ENCODE measurements around the gene PPP2R1B.

Gene PPP2R1B

DNA sequence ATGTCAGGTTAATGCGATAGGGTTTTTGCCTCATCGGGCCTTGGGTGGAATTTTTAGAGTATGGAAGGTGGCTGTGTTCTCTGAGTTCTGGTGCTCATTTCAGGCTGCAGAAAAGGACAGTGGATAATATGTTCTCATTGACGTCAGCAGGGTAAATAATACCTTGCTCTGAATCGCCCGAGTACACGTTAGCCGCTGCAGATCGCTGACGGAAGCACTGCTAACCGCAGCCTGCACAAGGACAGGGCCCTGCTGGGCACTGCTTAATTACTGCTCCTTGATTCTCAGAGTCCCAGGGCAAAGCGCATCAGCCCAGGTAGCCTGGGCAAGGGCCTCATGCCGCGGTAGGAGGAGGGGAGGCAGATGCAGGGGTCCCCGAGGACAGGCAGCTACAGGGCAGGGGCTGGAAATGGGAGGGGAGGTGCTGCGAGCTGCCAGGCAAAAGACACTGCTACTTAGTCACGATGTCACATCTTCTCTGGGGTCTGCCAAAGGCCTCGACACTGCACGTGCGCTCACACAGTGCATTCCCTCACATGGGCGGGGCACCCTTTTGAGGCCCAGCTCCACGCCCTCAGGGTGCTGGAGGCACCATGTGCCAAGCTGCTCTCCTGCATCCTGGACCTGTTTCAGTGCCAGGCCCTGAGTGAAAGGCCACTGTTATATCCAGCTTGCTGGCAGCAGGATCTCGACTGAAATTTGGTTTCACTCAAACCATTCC, 35.2 kb downstream of the PPP2R1B start:
- DNase-seq (ENCODE audit: low spot score) = no peak
- H3K27ac ChIP-seq (ENCODE audit: poor library complexity, severe bottlenecking) = no peak overlapping the region

DNA sequence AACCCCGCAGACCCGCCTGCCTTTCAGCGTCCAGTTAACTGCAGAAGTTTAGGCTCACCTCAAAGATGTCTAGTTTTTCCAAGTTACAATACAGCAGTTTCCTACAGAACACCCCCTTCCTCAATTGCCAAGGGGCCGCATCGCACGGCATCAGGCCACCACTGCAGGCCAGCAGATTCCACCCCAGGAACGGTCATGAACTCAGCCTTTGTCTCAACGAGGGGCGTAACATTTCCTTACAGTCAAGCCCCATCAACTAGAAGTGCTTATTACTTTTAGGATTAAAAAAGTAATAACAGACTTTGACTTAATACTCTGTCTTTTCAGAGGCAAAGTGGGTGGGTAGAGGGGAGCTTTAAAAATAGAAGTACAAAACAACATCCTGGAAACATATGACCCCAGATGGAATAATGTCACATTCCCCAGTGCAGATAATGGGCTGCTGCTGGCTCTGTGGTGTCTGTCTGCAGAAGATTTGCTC, 36.3 kb downstream of the PPP2R1B start:
- Histone ChIP-seq H3K4me1 (ENCODE audit: insufficient read depth, poor library complexity, severe bottlenecking) (peaks cover 2% of the 10 kb centered on the region), H3K36me3 (ENCODE audit: low read depth) (peaks cover 5% of the 10 kb centered on the region; the same call in 1 of the 2 replicates), H3K27me3 (ENCODE audit: insufficient read depth, poor library complexity, severe bottlenecking) (no peaks in the 10 kb centered on the region), H3K4me3 (ENCODE audit: severe bottlenecking) (no peak overlapping the region), H3K27ac (ENCODE audit: poor library complexity, severe bottlenecking) (no peak overlapping the region), H3K9me3 (ENCODE audit: severe bottlenecking) (no peaks in the 10 kb centered on the region)
- ATAC-seq (ENCODE audit: low read depth) (no peak), DNase-seq (ENCODE audit: low spot score) (no peak)
- TF ChIP-seq, protein P1, sequence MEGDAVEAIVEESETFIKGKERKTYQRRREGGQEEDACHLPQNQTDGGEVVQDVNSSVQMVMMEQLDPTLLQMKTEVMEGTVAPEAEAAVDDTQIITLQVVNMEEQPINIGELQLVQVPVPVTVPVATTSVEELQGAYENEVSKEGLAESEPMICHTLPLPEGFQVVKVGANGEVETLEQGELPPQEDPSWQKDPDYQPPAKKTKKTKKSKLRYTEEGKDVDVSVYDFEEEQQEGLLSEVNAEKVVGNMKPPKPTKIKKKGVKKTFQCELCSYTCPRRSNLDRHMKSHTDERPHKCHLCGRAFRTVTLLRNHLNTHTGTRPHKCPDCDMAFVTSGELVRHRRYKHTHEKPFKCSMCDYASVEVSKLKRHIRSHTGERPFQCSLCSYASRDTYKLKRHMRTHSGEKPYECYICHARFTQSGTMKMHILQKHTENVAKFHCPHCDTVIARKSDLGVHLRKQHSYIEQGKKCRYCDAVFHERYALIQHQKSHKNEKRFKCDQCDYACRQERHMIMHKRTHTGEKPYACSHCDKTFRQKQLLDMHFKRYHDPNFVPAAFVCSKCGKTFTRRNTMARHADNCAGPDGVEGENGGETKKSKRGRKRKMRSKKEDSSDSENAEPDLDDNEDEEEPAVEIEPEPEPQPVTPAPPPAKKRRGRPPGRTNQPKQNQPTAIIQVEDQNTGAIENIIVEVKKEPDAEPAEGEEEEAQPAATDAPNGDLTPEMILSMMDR (IDR thresholded peaks at IDR 0.05; ENCODE audit: poor library complexity, severe bottlenecking) = no peak

More for the DNA sequence above, 35.2 kb downstream of the PPP2R1B start:
- no peak for ATAC-seq (ENCODE audit: low read depth)
- H3K27me3 ChIP-seq (ENCODE audit: insufficient read depth, poor library complexity, severe bottlenecking) = no peaks in the 10 kb centered on the region
- H3K36me3 ChIP-seq (ENCODE audit: low read depth) = no peaks in the 10 kb centered on the region
- H3K4me1 ChIP-seq (ENCODE audit: insufficient read depth, poor library complexity, severe bottlenecking) = peaks cover 13% of the 10 kb centered on the region
- H3K9me3 ChIP-seq (ENCODE audit: severe bottlenecking) = no peaks in the 10 kb centered on the region
- TF ChIP-seq, protein P1 (IDR thresholded peaks at IDR 0.05; ENCODE audit: poor library complexity, severe bottlenecking) = no peak
- no peak overlapping the region for H3K4me3 ChIP-seq (ENCODE audit: severe bottlenecking)

DNA sequence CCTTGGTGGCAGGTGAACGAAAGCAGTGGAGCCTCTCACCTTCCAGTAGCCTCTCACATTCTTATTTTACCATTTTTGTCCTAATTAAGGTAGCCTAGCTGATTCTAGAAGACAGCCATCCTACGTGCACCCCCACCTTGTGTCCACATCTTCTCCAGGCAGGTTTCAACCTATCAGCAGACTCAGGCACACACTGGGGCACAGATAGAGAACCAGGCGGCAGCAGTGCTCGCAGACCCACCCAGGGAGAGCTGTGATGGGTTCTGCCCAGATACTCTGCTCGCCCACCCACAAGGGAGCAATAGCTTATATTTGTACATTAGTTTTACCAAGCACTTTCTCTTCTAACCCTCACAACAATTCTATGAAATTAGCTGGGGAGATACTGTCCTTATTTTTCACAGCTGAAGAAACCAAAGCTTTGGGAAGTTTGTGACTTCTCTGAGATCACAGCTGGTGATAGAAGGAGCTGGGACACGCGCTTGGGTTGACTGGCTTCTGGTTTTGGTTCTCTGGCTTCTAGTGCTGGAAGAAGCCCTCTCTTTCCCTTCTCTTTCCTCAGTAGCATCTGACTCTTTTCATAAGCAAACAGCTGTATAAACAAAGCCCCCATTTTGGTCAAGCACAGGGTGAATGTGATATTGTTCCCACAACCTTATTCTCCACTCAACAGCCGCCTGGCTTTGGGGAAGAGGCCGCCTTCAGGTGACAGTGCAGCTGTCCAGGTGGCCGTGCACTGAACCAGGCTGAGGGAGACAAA, 36.9 kb downstream of the PPP2R1B start:
- ATAC-seq (ENCODE audit: low read depth) (no peak), DNase-seq (ENCODE audit: low spot score) (no peak)
- Histone ChIP-seq H3K9me3 (ENCODE audit: severe bottlenecking) (no peaks in the 10 kb centered on the region), H3K4me3 (ENCODE audit: severe bottlenecking) (no peak overlapping the region), H3K36me3 (ENCODE audit: low read depth) (peaks cover 11% of the 10 kb centered on the region; the same call in 1 of the 2 replicates), H3K27ac (ENCODE audit: poor library complexity, severe bottlenecking) (no peak overlapping the region), H3K4me1 (ENCODE audit: insufficient read depth, poor library complexity, severe bottlenecking) (no peaks in the 10 kb centered on the region), H3K27me3 (ENCODE audit: insufficient read depth, poor library complexity, severe bottlenecking) (no peaks in the 10 kb centered on the region)
- TF ChIP-seq, protein P1 (IDR thresholded peaks at IDR 0.05; ENCODE audit: poor library complexity, severe bottlenecking) = no peak

DNA sequence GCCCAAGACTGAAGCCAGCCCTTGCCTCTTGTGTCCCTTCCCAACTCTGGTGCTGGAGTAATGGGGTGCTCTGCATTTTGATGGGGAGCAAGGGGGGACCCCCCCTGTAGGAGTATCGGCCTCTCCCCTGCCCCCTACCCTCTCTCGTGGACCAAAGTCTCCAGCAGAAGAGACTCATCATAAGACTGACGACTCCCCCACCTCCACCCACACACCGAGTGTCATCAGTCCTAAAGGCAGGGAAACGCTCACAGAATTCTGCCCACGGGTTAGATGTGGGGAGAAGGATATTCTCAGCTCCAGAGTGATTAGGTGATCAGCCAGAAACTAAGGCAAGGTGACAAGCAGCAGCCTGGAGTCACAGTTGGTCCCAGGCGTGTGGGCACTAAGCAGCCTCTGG, 38.8 kb downstream of the PPP2R1B start:
- H3K27ac ChIP-seq (ENCODE audit: poor library complexity, severe bottlenecking) = no peak overlapping the region
- H3K4me1 ChIP-seq (ENCODE audit: insufficient read depth, poor library complexity, severe bottlenecking) = no peaks in the 10 kb centered on the region
- H3K9me3 ChIP-seq (ENCODE audit: severe bottlenecking) = no peaks in the 10 kb centered on the region
- ATAC-seq (ENCODE audit: low read depth) = no peak
- peaks cover 27% of the 10 kb centered on the region; the same call in 1 of the 2 replicates for H3K36me3 ChIP-seq (ENCODE audit: low read depth)
- TF ChIP-seq, protein P1 (IDR thresholded peaks at IDR 0.05; ENCODE audit: poor library complexity, severe bottlenecking) = no peak
- H3K27me3 ChIP-seq (ENCODE audit: insufficient read depth, poor library complexity, severe bottlenecking) = no peaks in the 10 kb centered on the region
- H3K4me3 ChIP-seq (ENCODE audit: severe bottlenecking) = no peak overlapping the region
- DNase-seq (ENCODE audit: low spot score) = no peak
